ENCODE data around the gene LILRA5. TPM values are rescaled to one million over a fixed set of nuclear protein-coding genes. Genes with fewer than 3 reads are reported as not detected.

LILRA5 gene
- total RNA-seq, 1 donor from 2014 or later = not detected

GRCh38 chr19:54319892-54320670 is 7.1 kb upstream of the LILRA5 start:
- no peak overlapping the region for H3K27ac Mint-ChIP-seq (ENCODE audit: unreplicated experiment)
- no peaks in the 10 kb centered on the region for H3K27me3 ChIP-seq (ENCODE audit: insufficient read depth, low read length)

GRCh38 chr19:54319049-54319448 is 6.1 kb upstream of the LILRA5 start:
- H3K27ac ChIP-seq (ENCODE audit: low read depth, low read length) = no peak overlapping the region
- no peaks in the 10 kb centered on the region for H3K27me3 ChIP-seq (ENCODE audit: insufficient read depth, low read length)
- no peak overlapping the region for H3K9ac ChIP-seq (ENCODE audit: low read length)
- no peak overlapping the region for H2AFZ ChIP-seq (ENCODE audit: low read depth, low read length)
- H3K4me1 ChIP-seq (ENCODE audit: insufficient read depth, low read length) = no peaks in the 10 kb centered on the region
- no peaks in the 10 kb centered on the region for H3K79me2 ChIP-seq (ENCODE audit: insufficient read depth, low read length)
- H3K36me3 ChIP-seq (ENCODE audit: insufficient read depth, low read length) = no peaks in the 10 kb centered on the region
- Mint-ChIP-seq H3K4me3 (ENCODE audit: unreplicated experiment) (no peak overlapping the region), H3K27ac (ENCODE audit: unreplicated experiment) (no peak overlapping the region), H3K27me3 (ENCODE audit: low read depth, unreplicated experiment) (peaks cover 35% of the 10 kb centered on the region), H3K36me3 (ENCODE audit: low read depth, unreplicated experiment) (no peaks in the 10 kb centered on the region), H3K9me3 (ENCODE audit: unreplicated experiment) (peaks cover 6% of the 10 kb centered on the region), H3K4me1 (ENCODE audit: low read depth, unreplicated experiment) (no peaks in the 10 kb centered on the region)
- H3K4me3 ChIP-seq (ENCODE audit: insufficient read depth, low read depth, low read length) = no peak overlapping the region
- no peak overlapping the region for H3K4me2 ChIP-seq (ENCODE audit: low read length)
- no peaks in the 10 kb centered on the region for H3K9me3 ChIP-seq (ENCODE audit: insufficient read depth, low read depth, low read length)
- FAIRE-seq = no peak
- H4K20me1 ChIP-seq (ENCODE audit: insufficient read depth, low read length) = no peaks in the 10 kb centered on the region
- no peak for TF ChIP-seq EZH2 (IDR thresholded peaks at IDR 0.05; ENCODE audit: insufficient read depth, low read length)
- TF ChIP-seq CTCF (IDR thresholded peaks at IDR 0.05; ENCODE audit: insufficient read depth, low read depth, low read length) = no peak
- DNase-seq (ENCODE audit: low read depth) = no peak

More at GRCh38 chr19:54319892-54320670, 7.1 kb upstream of the LILRA5 start:
- no peaks in the 10 kb centered on the region for H3K79me2 ChIP-seq (ENCODE audit: insufficient read depth, low read length)
- H3K4me1 Mint-ChIP-seq (ENCODE audit: low read depth, unreplicated experiment) = no peaks in the 10 kb centered on the region
- no peak overlapping the region for H3K4me3 ChIP-seq (ENCODE audit: insufficient read depth, low read depth, low read length)
- DNase-seq (ENCODE audit: low read depth) (no peak), FAIRE-seq (no peak)
- H3K4me1 ChIP-seq (ENCODE audit: insufficient read depth, low read length) = no peaks in the 10 kb centered on the region
- no peaks in the 10 kb centered on the region for H4K20me1 ChIP-seq (ENCODE audit: insufficient read depth, low read length)
- H3K27me3 Mint-ChIP-seq (ENCODE audit: low read depth, unreplicated experiment) = peaks cover 35% of the 10 kb centered on the region
- no peaks in the 10 kb centered on the region for H3K9me3 ChIP-seq (ENCODE audit: insufficient read depth, low read depth, low read length)
- no peak overlapping the region for H3K4me3 Mint-ChIP-seq (ENCODE audit: unreplicated experiment)
- H3K9me3 Mint-ChIP-seq (ENCODE audit: unreplicated experiment) = peaks cover 6% of the 10 kb centered on the region
- H3K9ac ChIP-seq (ENCODE audit: low read length) = no peak overlapping the region
- TF ChIP-seq EZH2 (IDR thresholded peaks at IDR 0.05; ENCODE audit: insufficient read depth, low read length) (no peak), CTCF (IDR thresholded peaks at IDR 0.05; ENCODE audit: insufficient read depth, low read depth, low read length) (no peak)
- H2AFZ ChIP-seq (ENCODE audit: low read depth, low read length) = no peak overlapping the region
- H3K4me2 ChIP-seq (ENCODE audit: low read length) = no peak overlapping the region
- H3K36me3 Mint-ChIP-seq (ENCODE audit: low read depth, unreplicated experiment) = no peaks in the 10 kb centered on the region
- H3K36me3 ChIP-seq (ENCODE audit: insufficient read depth, low read length) = no peaks in the 10 kb centered on the region
- H3K27ac ChIP-seq (ENCODE audit: low read depth, low read length) = no peak overlapping the region

GRCh38 chr19:54317965-54318240 is 4.9 kb upstream of the LILRA5 start:
- H4K20me1 ChIP-seq (ENCODE audit: insufficient read depth, low read length) = no peaks in the 10 kb centered on the region
- peaks cover 37% of the 10 kb centered on the region for H3K27me3 Mint-ChIP-seq (ENCODE audit: low read depth, unreplicated experiment)
- H3K9me3 ChIP-seq (ENCODE audit: insufficient read depth, low read depth, low read length) = no peaks in the 10 kb centered on the region
- H3K4me3 ChIP-seq (ENCODE audit: insufficient read depth, low read depth, low read length) = no peak overlapping the region
- no peaks in the 10 kb centered on the region for H3K36me3 Mint-ChIP-seq (ENCODE audit: low read depth, unreplicated experiment)
- H3K27me3 ChIP-seq (ENCODE audit: insufficient read depth, low read length) = no peaks in the 10 kb centered on the region
- H3K36me3 ChIP-seq (ENCODE audit: insufficient read depth, low read length) = no peaks in the 10 kb centered on the region
- no peak overlapping the region for H3K4me2 ChIP-seq (ENCODE audit: low read length)
- H3K9ac ChIP-seq (ENCODE audit: low read length) = no peak overlapping the region
- H3K4me1 Mint-ChIP-seq (ENCODE audit: low read depth, unreplicated experiment) = no peaks in the 10 kb centered on the region
- DNase-seq (ENCODE audit: low read depth) (no peak), FAIRE-seq (no peak)
- H3K27ac ChIP-seq (ENCODE audit: low read depth, low read length) = no peak overlapping the region
- H3K4me3 Mint-ChIP-seq (ENCODE audit: unreplicated experiment) = no peak overlapping the region
- H3K27ac Mint-ChIP-seq (ENCODE audit: unreplicated experiment) = no peak overlapping the region
- peaks cover 6% of the 10 kb centered on the region for H3K9me3 Mint-ChIP-seq (ENCODE audit: unreplicated experiment)
- no peaks in the 10 kb centered on the region for H3K79me2 ChIP-seq (ENCODE audit: insufficient read depth, low read length)
- no peak overlapping the region for H2AFZ ChIP-seq (ENCODE audit: low read depth, low read length)
- no peak for TF ChIP-seq CTCF (IDR thresholded peaks at IDR 0.05; ENCODE audit: insufficient read depth, low read depth, low read length)
- no peak for TF ChIP-seq EZH2 (IDR thresholded peaks at IDR 0.05; ENCODE audit: insufficient read depth, low read length)
- H3K4me1 ChIP-seq (ENCODE audit: insufficient read depth, low read length) = no peaks in the 10 kb centered on the region
